ENCODE results near the gene MCCC2. TPM values are rescaled to one million over a fixed set of nuclear protein-coding genes. Genes with fewer than 3 reads are reported as not detected.

MCCC2 gene
- total RNA-seq, 1 donor from 2014 or later, result 31.7 TPM

- Histone ChIP-seq H4K20me1 (ENCODE audit: insufficient read depth, low read length) (no peaks in the 10 kb centered on the region), H3K4me3 (ENCODE audit: insufficient read depth, low read depth, low read length) (no peak overlapping the region), H3K9me3 (ENCODE audit: insufficient read depth, low read depth, low read length) (no peaks in the 10 kb centered on the region), H3K27me3 (ENCODE audit: insufficient read depth, low read length) (no peaks in the 10 kb centered on the region), H3K36me3 (ENCODE audit: insufficient read depth, low read length) (no peaks in the 10 kb centered on the region), H2AFZ (ENCODE audit: low read depth, low read length) (no peak overlapping the region), H3K9ac (ENCODE audit: low read length) (no peak overlapping the region), H3K4me2 (ENCODE audit: low read length) (no peak overlapping the region), H3K79me2 (ENCODE audit: insufficient read depth, low read length) (no peaks in the 10 kb centered on the region), H3K27ac (ENCODE audit: low read depth, low read length) (no peak overlapping the region), H3K4me1 (ENCODE audit: insufficient read depth, low read length) (no peaks in the 10 kb centered on the region)
- Mint-ChIP-seq H3K4me1 (ENCODE audit: low read depth, unreplicated experiment) (no peaks in the 10 kb centered on the region), H3K4me3 (ENCODE audit: unreplicated experiment) (no peak overlapping the region), H3K27me3 (ENCODE audit: low read depth, unreplicated experiment) (no peaks in the 10 kb centered on the region), H3K27ac (ENCODE audit: unreplicated experiment) (no peak overlapping the region), H3K9me3 (ENCODE audit: unreplicated experiment) (peaks cover 3% of the 10 kb centered on the region), H3K36me3 (ENCODE audit: low read depth, unreplicated experiment) (peaks cover 24% of the 10 kb centered on the region)
- TF ChIP-seq EZH2 (IDR thresholded peaks at IDR 0.05; ENCODE audit: insufficient read depth, low read length) (no peak), CTCF (IDR thresholded peaks at IDR 0.05; ENCODE audit: insufficient read depth, low read depth, low read length) (no peak)
- DNase-seq (ENCODE audit: low read depth) (no peak), FAIRE-seq (no peak)
Observed at GRCh38 chr5:71623221-71623794, 36.2 kb downstream of the MCCC2 start.

GRCh38 chr5:71629950-71630349, 42.8 kb downstream of the MCCC2 start:
- no peak for FAIRE-seq
- Histone ChIP-seq H3K4me3 (ENCODE audit: insufficient read depth, low read depth, low read length) (no peak overlapping the region), H3K27me3 (ENCODE audit: insufficient read depth, low read length) (no peaks in the 10 kb centered on the region), H3K9ac (ENCODE audit: low read length) (no peak overlapping the region), H4K20me1 (ENCODE audit: insufficient read depth, low read length) (no peaks in the 10 kb centered on the region), H3K4me1 (ENCODE audit: insufficient read depth, low read length) (no peaks in the 10 kb centered on the region), H3K9me3 (ENCODE audit: insufficient read depth, low read depth, low read length) (no peaks in the 10 kb centered on the region), H2AFZ (ENCODE audit: low read depth, low read length) (no peak overlapping the region), H3K79me2 (ENCODE audit: insufficient read depth, low read length) (no peaks in the 10 kb centered on the region), H3K4me2 (ENCODE audit: low read length) (no peak overlapping the region), H3K36me3 (ENCODE audit: insufficient read depth, low read length) (no peaks in the 10 kb centered on the region), H3K27ac (ENCODE audit: low read depth, low read length) (no peak overlapping the region)
- Mint-ChIP-seq H3K9me3 (ENCODE audit: unreplicated experiment) (no peaks in the 10 kb centered on the region), H3K4me1 (ENCODE audit: low read depth, unreplicated experiment) (no peaks in the 10 kb centered on the region), H3K36me3 (ENCODE audit: low read depth, unreplicated experiment) (peaks cover 13% of the 10 kb centered on the region), H3K27me3 (ENCODE audit: low read depth, unreplicated experiment) (no peaks in the 10 kb centered on the region), H3K27ac (ENCODE audit: unreplicated experiment) (no peak overlapping the region), H3K4me3 (ENCODE audit: unreplicated experiment) (no peak overlapping the region)
- no peak for DNase-seq (ENCODE audit: low read depth)
- TF ChIP-seq EZH2 (IDR thresholded peaks at IDR 0.05; ENCODE audit: insufficient read depth, low read length) (no peak), CTCF (IDR thresholded peaks at IDR 0.05; ENCODE audit: insufficient read depth, low read depth, low read length) (no peak)

- DNase-seq (ENCODE audit: low read depth) (no peak), FAIRE-seq (no peak)
- Histone ChIP-seq H4K20me1 (ENCODE audit: insufficient read depth, low read length) (no peaks in the 10 kb centered on the region), H3K4me1 (ENCODE audit: insufficient read depth, low read length) (no peaks in the 10 kb centered on the region), H3K4me2 (ENCODE audit: low read length) (no peak overlapping the region), H3K9ac (ENCODE audit: low read length) (no peak overlapping the region), H3K36me3 (ENCODE audit: insufficient read depth, low read length) (no peaks in the 10 kb centered on the region), H3K79me2 (ENCODE audit: insufficient read depth, low read length) (no peaks in the 10 kb centered on the region), H3K9me3 (ENCODE audit: insufficient read depth, low read depth, low read length) (no peaks in the 10 kb centered on the region), H3K27ac (ENCODE audit: low read depth, low read length) (no peak overlapping the region), H2AFZ (ENCODE audit: low read depth, low read length) (no peak overlapping the region), H3K4me3 (ENCODE audit: insufficient read depth, low read depth, low read length) (no peak overlapping the region), H3K27me3 (ENCODE audit: insufficient read depth, low read length) (no peaks in the 10 kb centered on the region)
- peaks cover 11% of the 10 kb centered on the region for H3K36me3 Mint-ChIP-seq (ENCODE audit: low read depth, unreplicated experiment)
- no peaks in the 10 kb centered on the region for H3K9me3 Mint-ChIP-seq (ENCODE audit: unreplicated experiment)
- H3K4me3 Mint-ChIP-seq (ENCODE audit: unreplicated experiment), result no peak overlapping the region
- H3K27me3 Mint-ChIP-seq (ENCODE audit: low read depth, unreplicated experiment), result no peaks in the 10 kb centered on the region
- H3K4me1 Mint-ChIP-seq (ENCODE audit: low read depth, unreplicated experiment), result no peaks in the 10 kb centered on the region
- TF ChIP-seq EZH2 (IDR thresholded peaks at IDR 0.05; ENCODE audit: insufficient read depth, low read length) (no peak), CTCF (IDR thresholded peaks at IDR 0.05; ENCODE audit: insufficient read depth, low read depth, low read length) (no peak)
- no peak overlapping the region for H3K27ac Mint-ChIP-seq (ENCODE audit: unreplicated experiment)
Observed at GRCh38 chr5:71631070-71631469, 43.9 kb downstream of the MCCC2 start.

Measured in astrocyte (in vitro differentiated cells and primary cell).